H1 (cell line): ENCODE data around the gene OTUD3. TPM values are rescaled to one million over a fixed set of nuclear protein-coding genes. Genes with fewer than 3 reads are reported as not detected.

Experiments used
- CTCF ChIA-PET: fragments of 300-600 bp; sonication (Branson Sonifier 250); formaldehyde crosslinking; loops from one replicate; lab custom pipeline; 2021; ENCODE audit not compliant: partially characterized antibody; lab: Charles Lee
- POLR2A ChIA-PET: fragments of 300-600 bp; sonication (Branson Sonifier 250); formaldehyde crosslinking; loops from one replicate; lab custom pipeline; 2021; ENCODE audit warnings: inconsistent platforms; ENCODE audit not compliant: partially characterized antibody; lab: Charles Lee
- DNase-seq, 2 experiments: peaks; one replicate each; pipeline versions ENCODE4 v3.0.0 to v3.0.0-alpha.2; 2010 to 2022; ENCODE audit warnings: low spot score in 2 of 2, low read depth in 1 of 2, mixed read lengths in 1 of 2
- FAIRE-seq: peaks from 2 replicates; lab custom pipeline; 2011; peaks lifted over from hg19 to GRCh38; lab: Jason Lieb, UNC
- H2AFZ ChIP-seq: 2 replicates; pipeline ENCODE4 v1.8.1; 2012; ENCODE audit warnings: low read length, inconsistent platforms
- H2AK5ac ChIP-seq: 2 replicates; pipeline ENCODE4 v1.6.1; 2013; ENCODE audit warnings: low read depth, low read length
- H2BK120ac ChIP-seq: replicated peaks from 2 replicates; pipeline ENCODE3; 2013; ENCODE audit warnings: low read depth, low read length, inconsistent platforms
- H2BK12ac ChIP-seq: 2 replicates; pipeline ENCODE4 v1.6.1; 2013; ENCODE audit warnings: low read depth, low read length
- H2BK15ac ChIP-seq: 2 replicates; pipeline ENCODE4 v1.6.1; 2013; ENCODE audit warnings: low read length
- H2BK20ac ChIP-seq: 2 replicates; pipeline ENCODE4 v1.6.1; 2013; ENCODE audit warnings: low read length
- H2BK5ac ChIP-seq: 2 replicates; pipeline ENCODE4 v1.6.1; 2013; ENCODE audit warnings: low read depth, low read length
- H3K14ac ChIP-seq: 2 replicates; pipeline ENCODE4 v1.6.1; 2013; ENCODE audit warnings: inconsistent platforms; ENCODE audit not compliant: insufficient read length
- H3K18ac ChIP-seq: 2 replicates; pipeline ENCODE4 v1.6.1; 2013; ENCODE audit warnings: low read length; ENCODE audit errors: extremely low read depth
- H3K23ac ChIP-seq: 2 replicates; pipeline ENCODE4 v1.6.1; 2013; ENCODE audit warnings: inconsistent platforms; ENCODE audit not compliant: insufficient read length
- H3K23me2 ChIP-seq: 2 replicates; pipeline ENCODE4 v1.6.1; 2013; ENCODE audit warnings: low read depth, low read length
- H3K27ac ChIP-seq: 2 replicates; pipeline ENCODE4 v1.6.1; 2011; ENCODE audit warnings: low read depth, low read length, inconsistent platforms
- H3K27me3 ChIP-seq, 4 experiments: replicated peaks in 1 of 4; 1 replicate in 1 of 4; 2 replicates in 3 of 4; pipeline versions ENCODE4 v1.6.1 to v1.8.1; 2011 to 2013; ENCODE audit warnings: low read length in 3 of 4, mild to moderate bottlenecking in 3 of 4, inconsistent platforms in 2 of 4, mixed read lengths in 2 of 4, moderate library complexity in 1 of 4; ENCODE audit not compliant: control insufficient read depth in 3 of 4, insufficient read depth in 3 of 4; ENCODE audit errors: extremely low read depth in 1 of 4
- H3K36me3 ChIP-seq, 4 experiments: 2 replicates each; pipeline versions ENCODE4 v1.6.1 to v1.8.1; 2011 to 2013; ENCODE audit warnings: mild to moderate bottlenecking in 4 of 4, low read length in 3 of 4, moderate library complexity in 2 of 4, control low read depth in 1 of 4, inconsistent platforms in 1 of 4; ENCODE audit not compliant: insufficient read depth in 4 of 4, control insufficient read depth in 2 of 4
- H3K4ac ChIP-seq: replicated peaks from 2 replicates; pipeline ENCODE3; 2013; ENCODE audit warnings: low read length, low read depth, mixed read lengths, inconsistent platforms; ENCODE audit not compliant: insufficient read length
- H3K4me1 ChIP-seq, 4 experiments: replicated peaks in 1 of 4; 1 replicate in 1 of 4; 2 replicates in 3 of 4; pipeline versions ENCODE4 v1.6.1 to v1.8.1; 2011 to 2013; ENCODE audit warnings: low read length in 3 of 4, inconsistent platforms in 2 of 4, mixed read lengths in 1 of 4; ENCODE audit not compliant: insufficient read depth in 4 of 4, control insufficient read depth in 3 of 4
- H3K4me2 ChIP-seq, 2 experiments: 2 replicates each; pipeline versions ENCODE4 v1.6.1 to v1.8.1; 2011 to 2013; ENCODE audit warnings: low read depth in 2 of 2, low read length in 2 of 2, control low read depth in 1 of 2, inconsistent platforms in 1 of 2, mild to moderate bottlenecking in 1 of 2; ENCODE audit not compliant: insufficient read depth in 1 of 2
- H3K4me3 ChIP-seq, 4 experiments: fragments of 200-600, 300-600 bp in 1 of 4; sonication (generic), shearing (Covaris generic), sonication (Bioruptor Twin) in 1 of 4; 2 replicates each; pipeline versions ENCODE4 v1.5.1 to v1.8.1; 2011 to 2016; ENCODE audit warnings: low read length in 4 of 4, low read depth in 3 of 4, control low read depth in 2 of 4, inconsistent platforms in 2 of 4, mild to moderate bottlenecking in 2 of 4, mixed read lengths in 1 of 4, moderate library complexity in 1 of 4; ENCODE audit not compliant: insufficient read depth in 2 of 4; ENCODE audit errors: extremely low read depth in 1 of 4
- H3K56ac ChIP-seq: replicated peaks from 2 replicates; pipeline ENCODE3; 2013; ENCODE audit warnings: low read depth, mild to moderate bottlenecking, mixed read lengths, low read length, inconsistent platforms; ENCODE audit not compliant: insufficient read length
- H3K79me1 ChIP-seq: 2 replicates; pipeline ENCODE4 v1.6.1; 2013; ENCODE audit warnings: low read depth, low read length, control low read depth
- H3K79me2 ChIP-seq, 2 experiments: 2 replicates each; pipeline versions ENCODE4 v1.6.1 to v1.8.1; 2012 to 2013; ENCODE audit warnings: low read length in 2 of 2, mild to moderate bottlenecking in 2 of 2, inconsistent platforms in 1 of 2; ENCODE audit not compliant: insufficient read depth in 2 of 2, control insufficient read depth in 1 of 2
- H3K9ac ChIP-seq, 4 experiments: replicated peaks in 1 of 4; 1 replicate in 1 of 4; 2 replicates in 3 of 4; pipeline versions ENCODE4 v1.6.1 to v1.8.1; 2011 to 2013; ENCODE audit warnings: low read depth in 3 of 4, low read length in 3 of 4, control low read depth in 2 of 4, mild to moderate bottlenecking in 2 of 4, moderate library complexity in 2 of 4, inconsistent platforms in 1 of 4; ENCODE audit errors: extremely low read depth in 1 of 4
- H3K9me3 ChIP-seq, 2 experiments: 2 replicates each; pipeline versions ENCODE4 v1.6.1 to v1.8.1; 2012 to 2013; ENCODE audit warnings: mild to moderate bottlenecking in 2 of 2, moderate library complexity in 2 of 2, control low read depth in 1 of 2, inconsistent platforms in 1 of 2, low read depth in 1 of 2, low read length in 1 of 2, mixed read lengths in 1 of 2; ENCODE audit not compliant: insufficient read depth in 2 of 2
- H4K20me1 ChIP-seq, 2 experiments: replicated peaks in 1 of 2; 2 replicates each; pipeline versions ENCODE3 to v1.8.1; 2011 to 2013; ENCODE audit warnings: inconsistent platforms in 2 of 2, low read length in 2 of 2, mild to moderate bottlenecking in 1 of 2; ENCODE audit not compliant: insufficient read depth in 2 of 2, control insufficient read depth in 1 of 2
- H4K5ac ChIP-seq: 2 replicates; pipeline ENCODE4 v1.6.1; 2013; ENCODE audit warnings: low read length, low read depth, mixed read lengths, inconsistent platforms; ENCODE audit not compliant: insufficient read length
- H4K8ac ChIP-seq: 2 replicates; pipeline ENCODE4 v1.8.0; 2013; ENCODE audit warnings: mild to moderate bottlenecking, moderate library complexity, low read length, inconsistent platforms; ENCODE audit not compliant: insufficient read depth; ENCODE audit errors: extremely low read depth
- H4K91ac ChIP-seq: replicated peaks from 2 replicates; pipeline ENCODE3; 2013; ENCODE audit warnings: low read length, mixed read lengths, inconsistent platforms; ENCODE audit not compliant: insufficient read length
- BRCA1 ChIP-seq: IDR thresholded peaks from 2 replicates; pipeline ENCODE4 v1.6.1; 2012; ENCODE audit warnings: low read depth, low read length, improper control_type of control experiment
- CBX5 ChIP-seq: fragments of 300-800, 300-1000 bp; sonication (generic); IDR thresholded peaks from 2 replicates; pipeline ENCODE4 v1.7.1; 2016; ENCODE audit warnings: antibody characterized with exemption, low read length, low read depth
- CHD1 ChIP-seq: IDR thresholded peaks from 2 replicates; pipeline ENCODE4 v1.6.1; 2012; ENCODE audit warnings: low read depth, low read length, improper control_type of control experiment
- CREB1 ChIP-seq: IDR thresholded peaks from 2 replicates; pipeline ENCODE4 v1.6.1; 2012; ENCODE audit warnings: inconsistent platforms
- JUND ChIP-seq: IDR thresholded peaks from 2 replicates; pipeline ENCODE4 v1.6.1; 2011; ENCODE audit warnings: mild to moderate bottlenecking, improper control_type of control experiment, low read length
- SIN3A ChIP-seq, 2 experiments: IDR thresholded peaks in 1 of 2; conservative IDR thresholded peaks in 1 of 2; 2 replicates each; pipeline ENCODE4 v1.6.1; 2011 to 2012; ENCODE audit warnings: low read length in 2 of 2, improper control_type of control experiment in 1 of 2, low read depth in 1 of 2, mild to moderate bottlenecking in 1 of 2
- SIRT6 ChIP-seq: IDR thresholded peaks from one replicate; pipeline ENCODE4 v1.7.1; 2012; ENCODE audit warnings: low read length, inconsistent platforms
- TAF1 ChIP-seq: IDR thresholded peaks from 2 replicates; pipeline ENCODE4 v1.6.1; 2011; ENCODE audit warnings: mild to moderate bottlenecking, low read depth, low read length
- YY1 ChIP-seq: IDR thresholded peaks from 2 replicates; pipeline ENCODE4 v1.6.1; 2011; ENCODE audit warnings: low read depth, mild to moderate bottlenecking, low read length
- ZNF274 ChIP-seq: IDR thresholded peaks from 2 replicates; pipeline ENCODE4 v1.7.0; 2012; ENCODE audit warnings: low read length, borderline replicate concordance; ENCODE audit errors: extremely low read depth
- WGBS, 2 experiments: shearing (Covaris generic) in 1 of 2; methylation state at CpG; one replicate each; pipeline versions ENCODE4 v1.1.6 to v1.1.7; 2013 to 2015; ENCODE audit warnings: low lambda C conversion rate in 2 of 2, mixed read lengths in 2 of 2, inconsistent platforms in 1 of 2, low coverage in 1 of 2, missing lambda C conversion rate in 1 of 2; ENCODE audit not compliant: insufficient replicate concordance in 2 of 2, insufficient coverage in 1 of 2, insufficient read length in 1 of 2; ENCODE audit errors: extremely low coverage in 1 of 2, missing lambda C conversion rate in 1 of 2; 5-methylcytosine and 5-hydroxymethylcytosine counted together
- polyA plus RNA-seq, 7 experiments: library from polyadenylated mRNA; depleted of rRNA in 3 of 7; stranded (reverse) in 5 of 7; unstranded in 2 of 7; fragments of >200 nt in 5 of 7; fragments of 200-250 nt in 2 of 7; gene quantifications; 1 replicate in 5 of 7; 2 replicates in 1 of 7; 4 replicates in 1 of 7; pipeline versions ENCODE4 v1.2.1 to v1.2.3, GENCODE V29; 2011 to 2013; ENCODE audit warnings: missing spikeins in 2 of 7, mixed read lengths in 2 of 7
- total RNA-seq: library from RNA; stranded (reverse); fragmentation: NEBNext Ultra II Directional; extraction: Animal tissue kit (Norgen Biotek cat#: 25700); gene quantifications from 2 replicates; pipeline ENCODE4 v1.2.1, GENCODE V29; 2021
- TF ChIP-seq, protein P1 (sequence below): IDR thresholded peaks from 2 replicates; pipeline ENCODE4 v1.6.1; 2012; ENCODE audit warnings: inconsistent platforms

The OTUD3 gene
- total and polyA plus RNA-seq, 2 of the 8 experiments (the other 6 are each of a cell fraction or from before 2014, with no cell fraction given) = 6.3 to 11.9 TPM

DNA sequence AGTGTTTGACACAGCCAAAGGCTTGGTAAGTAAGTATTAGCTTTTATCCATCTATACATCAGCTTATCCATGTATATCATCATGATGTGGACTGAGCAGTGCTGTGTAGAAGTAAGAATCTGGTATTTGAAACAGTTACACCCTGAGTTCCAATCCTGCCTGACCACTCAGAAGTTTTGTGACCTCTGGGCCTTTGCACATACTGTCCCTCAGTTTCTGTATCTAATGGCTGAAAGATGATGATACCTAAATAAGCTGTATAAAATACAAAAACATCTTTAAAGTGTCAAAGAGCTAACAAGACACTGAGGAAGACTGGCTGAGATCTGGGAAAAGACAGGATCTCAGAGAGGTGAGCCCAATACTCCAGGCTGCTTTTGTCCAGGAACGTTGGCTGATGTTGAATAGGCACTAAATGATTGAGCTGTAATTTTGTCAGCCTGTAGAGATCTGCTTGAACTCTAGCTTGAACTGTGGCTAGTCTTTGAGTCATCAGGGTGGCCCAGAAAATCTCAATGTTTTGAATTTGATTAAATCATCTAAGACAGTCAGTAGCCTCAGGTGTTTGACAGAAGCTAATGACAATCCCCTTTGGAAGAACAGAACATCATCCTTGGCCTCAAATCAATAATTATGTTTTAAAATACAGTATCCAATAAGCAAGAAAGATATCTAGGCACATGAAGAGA, 20.2 kb upstream of the OTUD3 start:
- H2BK120ac ChIP-seq = no peak overlapping the region
- no peaks in the 10 kb centered on the region for H3K9me3 ChIP-seq
- H2BK12ac ChIP-seq = no peak overlapping the region
- H3K27me3 ChIP-seq = 0 out of 7 replicates have a peak, but pooled peaks cover 0 to 2% (median 0%) of the 10 kb centered on the region in 4 experiments
- no peak overlapping the region for H3K4me2 ChIP-seq
- no peaks in the 10 kb centered on the region for H3K4me1 ChIP-seq
- no peak overlapping the region for H2BK15ac ChIP-seq
- H3K14ac ChIP-seq = no peak overlapping the region
- no peak overlapping the region for H3K23ac ChIP-seq
- H2BK20ac ChIP-seq = no peak overlapping the region
- POLR2A ChIA-PET = no interaction called here
- no peaks in the 10 kb centered on the region for H3K79me1 ChIP-seq
- no peak overlapping the region for H2AK5ac ChIP-seq
- no peak overlapping the region for H3K4ac ChIP-seq
- no peak for DNase-seq
- no peak overlapping the region for H3K4me3 ChIP-seq
- H3K27ac ChIP-seq = no peak overlapping the region
- H3K36me3 ChIP-seq = no peaks in the 10 kb centered on the region
- 88% methylated on average over 1 of the region's 1 CpG; no CpG with 5 or more reads in 1 of the 2 experiments for WGBS, 2 experiments
- H4K8ac ChIP-seq = no peak overlapping the region
- TF ChIP-seq JUND (no peak), CHD1 (no peak), SIN3A (conservative IDR thresholded peaks at IDR 0.05 in 1 of 2, IDR thresholded peaks at IDR 0.05 in 1 of 2; ENCODE audit: low read depth in 1 of 2, low read length in 2 of 2) (no peak), BRCA1 (no peak), CBX5 (no peak), CREB1 (no peak), ZNF274 (no peak), TAF1 (no peak), SIRT6 (no peak), YY1 (no peak)
- TF ChIP-seq, protein P1, sequence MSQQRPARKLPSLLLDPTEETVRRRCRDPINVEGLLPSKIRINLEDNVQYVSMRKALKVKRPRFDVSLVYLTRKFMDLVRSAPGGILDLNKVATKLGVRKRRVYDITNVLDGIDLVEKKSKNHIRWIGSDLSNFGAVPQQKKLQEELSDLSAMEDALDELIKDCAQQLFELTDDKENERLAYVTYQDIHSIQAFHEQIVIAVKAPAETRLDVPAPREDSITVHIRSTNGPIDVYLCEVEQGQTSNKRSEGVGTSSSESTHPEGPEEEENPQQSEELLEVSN = no peak
- TF ChIP-seq, all 59 proteins: peak for 0
- Histone ChIP-seq H2BK5ac (no peak overlapping the region), H4K91ac (no peak overlapping the region), H3K56ac (no peak overlapping the region), H3K79me2 (no peaks in the 10 kb centered on the region), H4K20me1 (no peaks in the 10 kb centered on the region), H2AFZ (no peak overlapping the region), H3K9ac (no peak overlapping the region), H3K18ac (no peak overlapping the region), H3K23me2 (no peaks in the 10 kb centered on the region), H4K5ac (no peak overlapping the region)
- CTCF ChIA-PET = interaction anchor here (0.7 to 1.0 kb wide), 3 partner anchors 9 to 194 kb away, joined by 3 to 4 read pairs (median 3); no protein-coding TSS in a partner anchor
- no peak for FAIRE-seq
